H1 (cell line): ENCODE data around the gene TWIST2. TPM values are rescaled to one million over a fixed set of nuclear protein-coding genes. Genes with fewer than 3 reads are reported as not detected.

Source experiments
- CTCF ChIA-PET: fragments of 300-600 bp; sonication (Branson Sonifier 250); formaldehyde crosslinking; loops from one replicate; lab custom pipeline; 2021; ENCODE audit not compliant: partially characterized antibody; lab: Charles Lee
- POLR2A ChIA-PET: fragments of 300-600 bp; sonication (Branson Sonifier 250); formaldehyde crosslinking; loops from one replicate; lab custom pipeline; 2021; ENCODE audit warnings: inconsistent platforms; ENCODE audit not compliant: partially characterized antibody; lab: Charles Lee
- DNase-seq, 2 experiments: peaks; one replicate each; pipeline versions ENCODE4 v3.0.0 to v3.0.0-alpha.2; 2010 to 2022; ENCODE audit warnings: low spot score in 2 of 2, low read depth in 1 of 2, mixed read lengths in 1 of 2
- FAIRE-seq: peaks from 2 replicates; lab custom pipeline; 2011; peaks lifted over from hg19 to GRCh38; lab: Jason Lieb, UNC
- H2AFZ ChIP-seq: 2 replicates; pipeline ENCODE4 v1.8.1; 2012; ENCODE audit warnings: low read length, inconsistent platforms
- H2AK5ac ChIP-seq: 2 replicates; pipeline ENCODE4 v1.6.1; 2013; ENCODE audit warnings: low read depth, low read length
- H2BK120ac ChIP-seq: replicated peaks from 2 replicates; pipeline ENCODE3; 2013; ENCODE audit warnings: low read depth, low read length, inconsistent platforms
- H2BK12ac ChIP-seq: 2 replicates; pipeline ENCODE4 v1.6.1; 2013; ENCODE audit warnings: low read depth, low read length
- H2BK15ac ChIP-seq: 2 replicates; pipeline ENCODE4 v1.6.1; 2013; ENCODE audit warnings: low read length
- H2BK20ac ChIP-seq: 2 replicates; pipeline ENCODE4 v1.6.1; 2013; ENCODE audit warnings: low read length
- H2BK5ac ChIP-seq: 2 replicates; pipeline ENCODE4 v1.6.1; 2013; ENCODE audit warnings: low read depth, low read length
- H3K14ac ChIP-seq: 2 replicates; pipeline ENCODE4 v1.6.1; 2013; ENCODE audit warnings: inconsistent platforms; ENCODE audit not compliant: insufficient read length
- H3K18ac ChIP-seq: 2 replicates; pipeline ENCODE4 v1.6.1; 2013; ENCODE audit warnings: low read length; ENCODE audit errors: extremely low read depth
- H3K23ac ChIP-seq: 2 replicates; pipeline ENCODE4 v1.6.1; 2013; ENCODE audit warnings: inconsistent platforms; ENCODE audit not compliant: insufficient read length
- H3K23me2 ChIP-seq: 2 replicates; pipeline ENCODE4 v1.6.1; 2013; ENCODE audit warnings: low read depth, low read length
- H3K27ac ChIP-seq: 2 replicates; pipeline ENCODE4 v1.6.1; 2011; ENCODE audit warnings: low read depth, low read length, inconsistent platforms
- H3K27me3 ChIP-seq, 4 experiments: replicated peaks in 1 of 4; 1 replicate in 1 of 4; 2 replicates in 3 of 4; pipeline versions ENCODE4 v1.6.1 to v1.8.1; 2011 to 2013; ENCODE audit warnings: low read length in 3 of 4, mild to moderate bottlenecking in 3 of 4, inconsistent platforms in 2 of 4, mixed read lengths in 2 of 4, moderate library complexity in 1 of 4; ENCODE audit not compliant: control insufficient read depth in 3 of 4, insufficient read depth in 3 of 4; ENCODE audit errors: extremely low read depth in 1 of 4
- H3K36me3 ChIP-seq, 4 experiments: 2 replicates each; pipeline versions ENCODE4 v1.6.1 to v1.8.1; 2011 to 2013; ENCODE audit warnings: mild to moderate bottlenecking in 4 of 4, low read length in 3 of 4, moderate library complexity in 2 of 4, control low read depth in 1 of 4, inconsistent platforms in 1 of 4; ENCODE audit not compliant: insufficient read depth in 4 of 4, control insufficient read depth in 2 of 4
- H3K4ac ChIP-seq: replicated peaks from 2 replicates; pipeline ENCODE3; 2013; ENCODE audit warnings: low read length, low read depth, mixed read lengths, inconsistent platforms; ENCODE audit not compliant: insufficient read length
- H3K4me1 ChIP-seq, 4 experiments: replicated peaks in 1 of 4; 1 replicate in 1 of 4; 2 replicates in 3 of 4; pipeline versions ENCODE4 v1.6.1 to v1.8.1; 2011 to 2013; ENCODE audit warnings: low read length in 3 of 4, inconsistent platforms in 2 of 4, mixed read lengths in 1 of 4; ENCODE audit not compliant: insufficient read depth in 4 of 4, control insufficient read depth in 3 of 4
- H3K4me2 ChIP-seq, 2 experiments: 2 replicates each; pipeline versions ENCODE4 v1.6.1 to v1.8.1; 2011 to 2013; ENCODE audit warnings: low read depth in 2 of 2, low read length in 2 of 2, control low read depth in 1 of 2, inconsistent platforms in 1 of 2, mild to moderate bottlenecking in 1 of 2; ENCODE audit not compliant: insufficient read depth in 1 of 2
- H3K4me3 ChIP-seq, 4 experiments: fragments of 200-600, 300-600 bp in 1 of 4; sonication (generic), shearing (Covaris generic), sonication (Bioruptor Twin) in 1 of 4; 2 replicates each; pipeline versions ENCODE4 v1.5.1 to v1.8.1; 2011 to 2016; ENCODE audit warnings: low read length in 4 of 4, low read depth in 3 of 4, control low read depth in 2 of 4, inconsistent platforms in 2 of 4, mild to moderate bottlenecking in 2 of 4, mixed read lengths in 1 of 4, moderate library complexity in 1 of 4; ENCODE audit not compliant: insufficient read depth in 2 of 4; ENCODE audit errors: extremely low read depth in 1 of 4
- H3K56ac ChIP-seq: replicated peaks from 2 replicates; pipeline ENCODE3; 2013; ENCODE audit warnings: low read depth, mild to moderate bottlenecking, mixed read lengths, low read length, inconsistent platforms; ENCODE audit not compliant: insufficient read length
- H3K79me1 ChIP-seq: 2 replicates; pipeline ENCODE4 v1.6.1; 2013; ENCODE audit warnings: low read depth, low read length, control low read depth
- H3K79me2 ChIP-seq, 2 experiments: 2 replicates each; pipeline versions ENCODE4 v1.6.1 to v1.8.1; 2012 to 2013; ENCODE audit warnings: low read length in 2 of 2, mild to moderate bottlenecking in 2 of 2, inconsistent platforms in 1 of 2; ENCODE audit not compliant: insufficient read depth in 2 of 2, control insufficient read depth in 1 of 2
- H3K9ac ChIP-seq, 4 experiments: replicated peaks in 1 of 4; 1 replicate in 1 of 4; 2 replicates in 3 of 4; pipeline versions ENCODE4 v1.6.1 to v1.8.1; 2011 to 2013; ENCODE audit warnings: low read depth in 3 of 4, low read length in 3 of 4, control low read depth in 2 of 4, mild to moderate bottlenecking in 2 of 4, moderate library complexity in 2 of 4, inconsistent platforms in 1 of 4; ENCODE audit errors: extremely low read depth in 1 of 4
- H3K9me3 ChIP-seq, 2 experiments: 2 replicates each; pipeline versions ENCODE4 v1.6.1 to v1.8.1; 2012 to 2013; ENCODE audit warnings: mild to moderate bottlenecking in 2 of 2, moderate library complexity in 2 of 2, control low read depth in 1 of 2, inconsistent platforms in 1 of 2, low read depth in 1 of 2, low read length in 1 of 2, mixed read lengths in 1 of 2; ENCODE audit not compliant: insufficient read depth in 2 of 2
- H4K20me1 ChIP-seq, 2 experiments: replicated peaks in 1 of 2; 2 replicates each; pipeline versions ENCODE3 to v1.8.1; 2011 to 2013; ENCODE audit warnings: inconsistent platforms in 2 of 2, low read length in 2 of 2, mild to moderate bottlenecking in 1 of 2; ENCODE audit not compliant: insufficient read depth in 2 of 2, control insufficient read depth in 1 of 2
- H4K5ac ChIP-seq: 2 replicates; pipeline ENCODE4 v1.6.1; 2013; ENCODE audit warnings: low read length, low read depth, mixed read lengths, inconsistent platforms; ENCODE audit not compliant: insufficient read length
- H4K8ac ChIP-seq: 2 replicates; pipeline ENCODE4 v1.8.0; 2013; ENCODE audit warnings: mild to moderate bottlenecking, moderate library complexity, low read length, inconsistent platforms; ENCODE audit not compliant: insufficient read depth; ENCODE audit errors: extremely low read depth
- H4K91ac ChIP-seq: replicated peaks from 2 replicates; pipeline ENCODE3; 2013; ENCODE audit warnings: low read length, mixed read lengths, inconsistent platforms; ENCODE audit not compliant: insufficient read length
- BCL11A ChIP-seq, 2 experiments: IDR thresholded peaks; one replicate each; pipeline ENCODE4 v1.6.1; 2011; ENCODE audit warnings: low read depth in 2 of 2, low read length in 2 of 2, mild to moderate bottlenecking in 2 of 2
- BRCA1 ChIP-seq: IDR thresholded peaks from 2 replicates; pipeline ENCODE4 v1.6.1; 2012; ENCODE audit warnings: low read depth, low read length, improper control_type of control experiment
- CBX5 ChIP-seq: fragments of 300-800, 300-1000 bp; sonication (generic); IDR thresholded peaks from 2 replicates; pipeline ENCODE4 v1.7.1; 2016; ENCODE audit warnings: antibody characterized with exemption, low read length, low read depth
- CBX8 ChIP-seq: fragments of 300-800, 300-1000 bp; sonication (generic); IDR thresholded peaks from 2 replicates; pipeline ENCODE4 v1.7.1; 2016; ENCODE audit warnings: low read depth, low read length, borderline replicate concordance
- CHD2 ChIP-seq: IDR thresholded peaks from 2 replicates; pipeline ENCODE4 v1.6.1; 2012; ENCODE audit warnings: low read length, improper control_type of control experiment
- EP300 ChIP-seq, 2 experiments: IDR thresholded peaks; 1 replicate in 1 of 2; 2 replicates in 1 of 2; pipeline ENCODE4 v1.6.1; 2011 to 2012; ENCODE audit warnings: low read depth in 2 of 2, low read length in 2 of 2, mild to moderate bottlenecking in 2 of 2, borderline replicate concordance in 1 of 2, inconsistent platforms in 1 of 2, moderate library complexity in 1 of 2
- HDAC2 ChIP-seq, 2 experiments: fragments of 300-600 bp in 1 of 2; sonication (generic) in 1 of 2; IDR thresholded peaks; 2 replicates each; pipeline ENCODE4 v1.6.1; 2011 to 2012; ENCODE audit warnings: low read depth in 2 of 2, low read length in 2 of 2, mild to moderate bottlenecking in 2 of 2, moderate library complexity in 2 of 2, borderline replicate concordance in 1 of 2, inconsistent platforms in 1 of 2
- HDAC6 ChIP-seq: IDR thresholded peaks from one replicate; pipeline ENCODE4 v1.7.1; 2012; ENCODE audit warnings: low read depth, mild to moderate bottlenecking, inconsistent platforms, low read length, moderate library complexity
- KDM5A ChIP-seq: fragments of 200-600 bp; IDR thresholded peaks from 2 replicates; pipeline ENCODE4 v1.7.1; 2012; ENCODE audit warnings: mild to moderate bottlenecking, low read length, inconsistent platforms, mixed read lengths
- NRF1 ChIP-seq: IDR thresholded peaks from 2 replicates; pipeline ENCODE4 v1.6.1; 2011; ENCODE audit warnings: mild to moderate bottlenecking, low read depth, low read length, improper control_type of control experiment
- RBBP5 ChIP-seq: IDR thresholded peaks from 2 replicates; pipeline ENCODE4 v1.7.1; 2012; ENCODE audit warnings: low read depth, mild to moderate bottlenecking, inconsistent platforms, low read length, moderate library complexity, borderline replicate concordance
- SAP30 ChIP-seq: fragments of 300-600 bp; sonication (generic); IDR thresholded peaks from 2 replicates; pipeline ENCODE4 v1.7.1; 2012; ENCODE audit warnings: low read length, moderate library complexity, mild to moderate bottlenecking, inconsistent platforms; ENCODE audit not compliant: insufficient read depth, insufficient replicate concordance
- SIN3A ChIP-seq, 2 experiments: IDR thresholded peaks in 1 of 2; conservative IDR thresholded peaks in 1 of 2; 2 replicates each; pipeline ENCODE4 v1.6.1; 2011 to 2012; ENCODE audit warnings: low read length in 2 of 2, improper control_type of control experiment in 1 of 2, low read depth in 1 of 2, mild to moderate bottlenecking in 1 of 2
- SIX5 ChIP-seq: IDR thresholded peaks from 2 replicates; pipeline ENCODE4 v1.6.1; 2011; ENCODE audit warnings: mild to moderate bottlenecking, low read depth, low read length
- WGBS, 2 experiments: shearing (Covaris generic) in 1 of 2; methylation state at CpG; one replicate each; pipeline versions ENCODE4 v1.1.6 to v1.1.7; 2013 to 2015; ENCODE audit warnings: low lambda C conversion rate in 2 of 2, mixed read lengths in 2 of 2, inconsistent platforms in 1 of 2, low coverage in 1 of 2, missing lambda C conversion rate in 1 of 2; ENCODE audit not compliant: insufficient replicate concordance in 2 of 2, insufficient coverage in 1 of 2, insufficient read length in 1 of 2; ENCODE audit errors: extremely low coverage in 1 of 2, missing lambda C conversion rate in 1 of 2; 5-methylcytosine and 5-hydroxymethylcytosine counted together
- polyA plus RNA-seq, 7 experiments: library from polyadenylated mRNA; depleted of rRNA in 3 of 7; stranded (reverse) in 5 of 7; unstranded in 2 of 7; fragments of >200 nt in 5 of 7; fragments of 200-250 nt in 2 of 7; gene quantifications; 1 replicate in 5 of 7; 2 replicates in 1 of 7; 4 replicates in 1 of 7; pipeline versions ENCODE4 v1.2.1 to v1.2.3, GENCODE V29; 2011 to 2013; ENCODE audit warnings: missing spikeins in 2 of 7, mixed read lengths in 2 of 7
- total RNA-seq: library from RNA; stranded (reverse); fragmentation: NEBNext Ultra II Directional; extraction: Animal tissue kit (Norgen Biotek cat#: 25700); gene quantifications from 2 replicates; pipeline ENCODE4 v1.2.1, GENCODE V29; 2021

TWIST2 gene
- total and polyA plus RNA-seq, 2 of the 8 experiments (the other 6 are each of a cell fraction or from before 2014, with no cell fraction given), result 2.6 to 4.3 TPM

GRCh38 chr2:238801791-238802190 lies 46.1 kb upstream of the TWIST2 start:
- POLR2A ChIA-PET, result no interaction called here

More at GRCh38 chr2:238801791-238802190, 46.1 kb upstream of the TWIST2 start:
- Histone ChIP-seq H4K8ac (no peak overlapping the region), H2BK120ac (no peak overlapping the region), H2BK15ac (no peak overlapping the region), H3K23me2 (no peaks in the 10 kb centered on the region), H3K56ac (no peak overlapping the region), H4K91ac (no peak overlapping the region), H3K79me1 (no peaks in the 10 kb centered on the region), H3K4me3 (no peak overlapping the region), H3K4ac (no peak overlapping the region), H2BK5ac (no peak overlapping the region), H2AFZ (no peak overlapping the region; the same call in 1 of the 2 replicates), H4K5ac (no peak overlapping the region), H3K36me3 (no peaks in the 10 kb centered on the region), H3K14ac (no peak overlapping the region), H3K27me3 (no peaks in the 10 kb centered on the region; a peak in 1 of 7 replicates), H3K27ac (no peak overlapping the region), H2BK12ac (no peak overlapping the region), H3K23ac (no peak overlapping the region), H3K18ac (no peak overlapping the region), H3K4me1 (no peaks in the 10 kb centered on the region), H4K20me1 (no peaks in the 10 kb centered on the region), H3K9ac (no peak overlapping the region), H3K79me2 (no peaks in the 10 kb centered on the region), H3K9me3 (0 out of 4 replicates have a peak, but pooled peaks cover 0 to under 1% of the 10 kb centered on the region in 2 experiments), H2AK5ac (no peak overlapping the region), H3K4me2 (no peak overlapping the region), H2BK20ac (no peak overlapping the region)
- TF ChIP-seq CBX8 (no peak), BRCA1 (no peak), RBBP5 (no peak), BCL11A (IDR thresholded peaks at IDR 0.05; ENCODE audit: low read depth in 2 of 2, low read length in 2 of 2) (no peak), EP300 (IDR thresholded peaks at IDR 0.05; ENCODE audit: borderline replicate concordance in 1 of 2, low read depth in 2 of 2, low read length in 2 of 2) (no peak), HDAC2 (IDR thresholded peaks at IDR 0.05; ENCODE audit: borderline replicate concordance in 1 of 2, low read depth in 2 of 2, low read length in 2 of 2) (no peak), CHD2 (no peak), KDM5A (no peak), SIN3A (conservative IDR thresholded peaks at IDR 0.05 in 1 of 2, IDR thresholded peaks at IDR 0.05 in 1 of 2; ENCODE audit: low read depth in 1 of 2, low read length in 2 of 2) (no peak), HDAC6 (no peak), NRF1 (no peak), SIX5 (no peak), CBX5 (no peak), SAP30 (no peak)
- CTCF ChIA-PET, result no interaction called here
- DNase-seq (no peak), FAIRE-seq (no peak)
- 81% methylated on average over 8 of the region's 8 CpGs; no CpG with 5 or more reads in 1 of the 2 experiments for WGBS, 2 experiments
